GM19239 (cell line): ENCODE results near the gene POLR2M.

Experiments
- DNase-seq: peaks from one replicate; pipeline ENCODE4 v3.0.0; 2011; ENCODE audit warnings: low spot score; ENCODE audit not compliant: insufficient read length
- FAIRE-seq: peaks from 2 replicates; lab custom pipeline; 2011; peaks lifted over from hg19 to GRCh38; lab: Jason Lieb, UNC

Gene POLR2M

GRCh38 chr15:57706405-57707209 is at the start of gene POLR2M:
Gene POLR2M (plus strand): TSS chr15:57706714. CDS start chr15:57706843, 129 bp downstream.
- DNase-seq (peak; percentile 69), FAIRE-seq (peak; percentile 80)

DNA sequence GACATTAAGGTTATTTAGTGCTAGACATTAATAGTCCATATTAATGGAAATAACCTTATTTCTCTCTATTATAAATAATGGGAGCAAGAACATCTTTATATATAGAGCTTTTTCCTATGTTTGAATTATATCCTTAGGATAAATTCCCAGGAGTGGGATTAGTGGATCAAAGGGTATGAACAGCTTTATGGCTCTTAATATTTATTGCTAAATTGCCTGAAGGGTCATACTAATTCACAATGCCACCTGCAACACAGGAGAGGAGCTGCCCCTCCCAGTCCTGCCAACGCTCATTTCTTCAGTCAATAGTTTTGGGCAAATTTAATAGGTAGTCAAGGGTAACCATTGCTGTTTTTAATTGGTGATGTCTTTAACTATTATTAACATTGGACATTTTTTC is 48.9 kb upstream of the POLR2M start:
- FAIRE-seq, result no peak
- no peak for DNase-seq

- no peak for FAIRE-seq
- DNase-seq, result no peak
These were observed 44.3 kb upstream of the POLR2M start for GRCh38 chr15:57662091-57662744.

GRCh38 chr15:57662802-57663201 is 43.7 kb upstream of the POLR2M start:
- FAIRE-seq (no peak), DNase-seq (no peak)

- no peak for DNase-seq
- no peak for FAIRE-seq
These were observed 43.3 kb upstream of the POLR2M start for GRCh38 chr15:57663262-57663661.

DNA sequence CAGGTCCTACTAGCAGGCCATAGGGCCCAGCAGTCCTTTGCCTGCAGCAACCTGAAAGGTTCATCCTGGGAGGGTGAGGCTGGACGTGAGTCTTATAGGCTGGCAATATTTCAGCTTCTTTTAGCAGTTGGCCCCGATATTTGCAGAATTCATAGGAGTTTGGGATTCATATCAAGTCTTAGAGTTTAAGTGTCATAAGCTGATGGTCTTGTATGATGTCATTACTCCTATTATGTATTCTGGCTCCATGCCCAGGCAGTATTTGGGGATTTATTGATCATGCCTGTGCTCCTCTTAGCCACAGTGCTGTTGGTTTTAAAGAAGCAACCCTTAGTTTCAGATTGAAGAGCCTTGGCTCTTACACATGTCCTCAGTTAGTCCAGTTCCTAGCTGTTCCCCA is 41.3 kb upstream of the POLR2M start:
- DNase-seq (no peak), FAIRE-seq (no peak)

DNA sequence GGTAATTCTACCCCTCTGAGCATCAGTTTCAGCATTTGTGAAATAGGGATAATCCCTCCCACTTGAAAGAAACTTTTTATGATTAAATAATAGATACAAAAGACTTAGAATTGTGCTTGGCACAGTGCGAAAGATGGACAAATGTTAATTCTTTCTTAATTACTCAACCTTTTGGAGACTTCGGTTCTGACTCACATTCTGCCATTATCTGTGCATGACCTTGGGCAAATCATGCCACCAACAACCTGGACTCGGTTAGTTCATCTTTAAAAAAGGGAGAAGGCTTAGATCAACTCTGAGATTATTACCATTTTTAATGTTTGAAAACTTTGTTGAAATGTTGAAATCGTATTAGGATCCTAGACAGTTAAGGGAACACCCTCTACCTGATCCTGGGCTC is 40.6 kb upstream of the POLR2M start:
- DNase-seq, result no peak
- FAIRE-seq, result no peak

- FAIRE-seq (no peak), DNase-seq (no peak)
These were observed 39.2 kb upstream of the POLR2M start for GRCh38 chr15:57667171-57667849.

- DNase-seq (no peak), FAIRE-seq (no peak)
These were observed 38.5 kb upstream of the POLR2M start for GRCh38 chr15:57668016-57668415.

DNA sequence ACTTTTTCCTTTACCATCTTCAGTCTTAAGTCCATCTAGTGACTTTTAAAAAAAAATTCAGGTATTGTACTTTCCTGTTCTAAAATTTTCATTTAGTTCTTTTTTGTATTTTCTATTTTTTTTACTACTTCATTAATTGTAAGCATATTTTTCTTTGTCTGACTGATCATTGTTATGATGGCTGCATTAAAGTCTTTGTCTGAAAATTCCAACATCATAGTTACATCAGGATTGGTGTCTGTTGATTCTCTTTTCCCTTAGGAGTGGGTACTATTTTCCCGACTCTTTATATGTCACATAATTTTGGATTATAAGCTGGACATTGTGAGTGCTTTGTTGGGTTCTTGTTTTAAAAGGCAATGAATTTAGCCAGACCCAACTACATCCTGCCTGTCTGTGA is 34.9 kb upstream of the POLR2M start:
- no peak for FAIRE-seq
- no peak for DNase-seq

GRCh38 chr15:57675481-57676181 is 30.9 kb upstream of the POLR2M start:
- no peak for FAIRE-seq
- DNase-seq, result no peak

- FAIRE-seq, result no peak
- DNase-seq, result no peak
These were observed 29.9 kb upstream of the POLR2M start for GRCh38 chr15:57676585-57676984.

DNA sequence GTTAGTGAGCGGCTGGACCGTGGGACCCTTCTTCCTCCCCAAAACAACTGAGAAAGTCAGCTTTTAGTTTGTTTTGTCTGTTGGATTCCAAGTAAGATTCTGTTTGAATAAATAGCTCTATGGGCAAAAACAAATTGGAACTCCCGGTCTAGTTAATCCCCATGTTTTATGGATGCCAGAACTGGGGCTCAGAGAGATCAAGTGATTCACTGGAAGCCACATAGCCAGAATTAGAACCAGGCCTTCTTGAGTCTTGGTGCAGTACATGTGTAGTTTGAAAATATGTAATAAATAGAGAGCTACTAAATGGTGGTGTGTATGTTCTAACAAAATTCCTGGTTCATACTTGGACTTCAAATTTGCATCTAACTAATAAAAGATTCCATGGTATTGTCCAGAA is 29.3 kb upstream of the POLR2M start:
- FAIRE-seq, result no peak
- no peak for DNase-seq

- DNase-seq (no peak), FAIRE-seq (no peak)
These were observed 26.5 kb upstream of the POLR2M start for GRCh38 chr15:57680021-57680420.

DNA sequence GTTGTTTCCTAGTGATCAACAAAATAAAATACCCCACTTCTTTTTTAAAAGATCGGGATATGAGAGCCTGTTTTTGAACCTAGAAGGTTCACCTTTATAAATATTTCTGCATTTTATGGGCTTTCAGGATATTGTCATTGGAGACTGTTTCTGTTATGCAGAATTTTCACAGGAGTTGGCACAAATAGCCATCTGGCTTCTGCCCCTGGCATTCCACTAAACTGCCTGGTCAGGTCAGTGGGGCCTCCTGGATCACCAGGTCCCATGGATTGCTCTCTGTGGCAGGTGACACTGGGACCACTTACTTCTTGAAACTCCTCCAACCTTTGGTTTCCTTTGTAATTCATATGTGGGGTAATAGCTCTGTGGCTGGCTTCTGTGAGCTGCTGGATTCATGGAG is 25.5 kb upstream of the POLR2M start:
- FAIRE-seq (no peak), DNase-seq (no peak)

DNA sequence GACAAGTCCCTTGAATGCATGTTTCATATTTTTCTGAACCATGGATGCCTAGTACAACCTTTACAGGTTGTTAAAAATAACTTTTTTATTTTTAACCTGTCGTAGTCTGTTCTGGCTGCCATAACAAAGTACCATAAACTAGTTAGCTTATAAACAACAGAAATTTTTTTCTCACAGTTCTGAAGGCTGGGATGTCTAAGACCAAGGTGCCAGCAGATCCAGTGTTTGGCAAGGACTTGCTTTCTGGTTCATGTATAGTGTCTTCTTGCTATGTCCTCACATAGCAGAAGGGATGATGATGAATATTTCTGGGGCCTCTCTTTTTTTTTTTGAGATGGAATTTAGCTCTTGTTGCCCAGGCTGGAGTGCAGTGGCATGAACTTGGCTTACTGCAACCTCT is 23.0 kb upstream of the POLR2M start:
- DNase-seq (no peak), FAIRE-seq (no peak)

GRCh38 chr15:57684491-57685151 is 21.9 kb upstream of the POLR2M start:
- DNase-seq (no peak), FAIRE-seq (no peak)

GRCh38 chr15:57685306-57686095 is 21.0 kb upstream of the POLR2M start:
- DNase-seq (no peak), FAIRE-seq (no peak)

- no peak for FAIRE-seq
- no peak for DNase-seq
These were observed 19.9 kb upstream of the POLR2M start for GRCh38 chr15:57686657-57687056.
